Sigmoid colon (tissue), 7 donors: ENCODE measurements around the gene EIPR1. TPM values are rescaled to one million over a fixed set of nuclear protein-coding genes. Genes with fewer than 3 reads are reported as not detected.

Source experiments
- DNase-seq: peaks from one replicate; pipeline ENCODE4 v3.0.0-alpha.2; 2019
- H3K27ac ChIP-seq, 4 donors: fragments of 200-600 bp; sonication (generic); one replicate each; pipeline ENCODE4 v1.5.1; 2016 to 2019; ENCODE audit warnings: mild to moderate bottlenecking in 1 of 4
- H3K27me3 ChIP-seq, 3 donors: fragments of 200-600 bp; sonication (generic); one replicate each; pipeline ENCODE4 v1.5.1; 2019; ENCODE audit warnings: mild to moderate bottlenecking in 1 of 3
- H3K36me3 ChIP-seq, 4 donors: fragments of 200-600 bp; sonication (generic); one replicate each; pipeline ENCODE4 v1.5.1; 2016 to 2019
- H3K4me1 ChIP-seq, 4 donors: fragments of 200-600 bp; sonication (generic); one replicate each; pipeline ENCODE4 v1.5.1; 2017 to 2019
- H3K4me3 ChIP-seq, 4 donors: fragments of 200-600 bp; sonication (generic); one replicate each; pipeline ENCODE4 v1.5.1; 2017 to 2019; ENCODE audit warnings: mild to moderate bottlenecking in 2 of 4, moderate library complexity in 1 of 4
- H3K9me3 ChIP-seq, 4 donors: fragments of 200-600 bp in 3 of 4; sonication (generic) in 3 of 4; one replicate each; pipeline versions ENCODE4 v1.5.1 to v1.6.1; 2013 to 2019
- CTCF ChIP-seq, 4 experiments: fragments of 450-650 bp in 3 of 4; fragments of 200-600 bp in 1 of 4; IDR thresholded peaks; one replicate each; pipeline ENCODE4 v1.5.1; 2016 to 2019; ENCODE audit warnings: antibody characterized with exemption in 4 of 4, mild to moderate bottlenecking in 3 of 4, moderate library complexity in 2 of 4
- EP300 ChIP-seq, 4 donors: sonication (generic); formaldehyde crosslinking; IDR thresholded peaks; one replicate each; pipeline ENCODE4 v1.6.1; 2017; ENCODE audit warnings: antibody characterized with exemption in 4 of 4
- POLR2A ChIP-seq, 2 donors: fragments of 450-650 bp; IDR thresholded peaks; one replicate each; pipeline ENCODE4 v1.6.1; 2016; ENCODE audit warnings: antibody characterized with exemption in 2 of 2, mild to moderate bottlenecking in 2 of 2, moderate library complexity in 2 of 2
- POLR2AphosphoS5 ChIP-seq, 4 donors: sonication (generic); formaldehyde crosslinking; IDR thresholded peaks; one replicate each; pipeline ENCODE4 v1.6.1; 2017; ENCODE audit warnings: antibody characterized with exemption in 4 of 4
- WGBS, 2 donors: extraction: QIAGEN DNeasy Blood & Tissue Kit; methylation state at CpG; one replicate each; pipeline ENCODE4 v1.1.7; 2013; 5-methylcytosine and 5-hydroxymethylcytosine counted together
- intact Hi-C: fragments of 100-400 bp; cut with DNase I; formaldehyde crosslinking; loops from one replicate; pipeline ENCODE4 v1.15.1; 2023
- polyA plus RNA-seq, 3 donors: library from polyadenylated mRNA; stranded (reverse); fragments of 200-250 nt; gene quantifications; one replicate each; pipeline ENCODE4 v1.2.3, GENCODE V29; 2013
- total RNA-seq, 4 donors: library from RNA; depleted of rRNA; stranded (reverse); fragments of >200 nt; gene quantifications; one replicate each; pipeline ENCODE4 v1.1.0, GENCODE V29; 2016
- donor health status: healthy with polysubstance abuse.
- donor health status: Bipolar disorder and iron deficiency.
- donor health status: healthy.

Gene EIPR1
- total and polyA plus RNA-seq, 7 donors, result 12.2 to 27.0 (median 20.0) TPM

GRCh38 chr2:3336844-3337243, 40.8 kb downstream of the EIPR1 start:
- Histone ChIP-seq H3K36me3 (no peaks in the 10 kb centered on the region), H3K9me3 (no peaks in the 10 kb centered on the region), H3K27ac (no peak overlapping the region), H3K4me3 (no peak overlapping the region), H3K4me1 (peaks cover 0 to 5% (median 0%) of the 10 kb centered on the region in 4 donors), H3K27me3 (no peaks in the 10 kb centered on the region)
- intact Hi-C loops, result no loop called here
- TF ChIP-seq CTCF (IDR thresholded peaks at IDR 0.05) (no peak), POLR2A (IDR thresholded peaks at IDR 0.05) (no peak), EP300 (IDR thresholded peaks at IDR 0.05) (no peak), POLR2AphosphoS5 (IDR thresholded peaks at IDR 0.05) (no peak)
- 97% methylated on average over 2 of the region's 2 CpGs for WGBS, 2 donors
- no peak for DNase-seq

- H3K4me1 ChIP-seq, result peaks cover 0 to 5% (median 0%) of the 10 kb centered on the region in 4 donors
- H3K27ac ChIP-seq, result peak overlapping the region in 1 of 4 donors; percentile 14
- peaks cover 0 to 6% (median 2%) of the 10 kb centered on the region in 4 donors for H3K36me3 ChIP-seq
- H3K4me3 ChIP-seq, result no peak overlapping the region
- no peak for DNase-seq
- TF ChIP-seq CTCF (IDR thresholded peaks at IDR 0.05) (no peak), EP300 (IDR thresholded peaks at IDR 0.05) (no peak), POLR2AphosphoS5 (IDR thresholded peaks at IDR 0.05) (no peak), POLR2A (IDR thresholded peaks at IDR 0.05) (no peak)
- no peaks in the 10 kb centered on the region for H3K9me3 ChIP-seq
- 87% methylated on average over 24 of the region's 24 CpGs for WGBS, 2 donors
- H3K27me3 ChIP-seq, result no peaks in the 10 kb centered on the region
- intact Hi-C loops, result no loop called here
Measured at GRCh38 chr2:3334392-3335345, 42.9 kb downstream of the EIPR1 start.

- no peaks in the 10 kb centered on the region for H3K27me3 ChIP-seq
- peaks cover 0 to 5% (median 0%) of the 10 kb centered on the region in 4 donors for H3K4me1 ChIP-seq
- H3K27ac ChIP-seq, result no peak overlapping the region
- H3K4me3 ChIP-seq, result no peak overlapping the region
- peaks cover 0 to 6% (median 2%) of the 10 kb centered on the region in 4 donors for H3K36me3 ChIP-seq
- 95 to 96% methylated on average over 8 of the region's 8 CpGs for WGBS, 2 donors
- no peaks in the 10 kb centered on the region for H3K9me3 ChIP-seq
- no peak for TF ChIP-seq POLR2AphosphoS5 (IDR thresholded peaks at IDR 0.05)
- TF ChIP-seq CTCF (IDR thresholded peaks at IDR 0.05), result no peak
- TF ChIP-seq EP300 (IDR thresholded peaks at IDR 0.05), result no peak
- no peak for TF ChIP-seq POLR2A (IDR thresholded peaks at IDR 0.05)
- DNase-seq, result no peak
- intact Hi-C loops, result no loop called here
Measured at GRCh38 chr2:3332133-3332532, 45.5 kb downstream of the EIPR1 start.

- H3K36me3 ChIP-seq, result peaks cover 0 to 6% (median 2%) of the 10 kb centered on the region in 4 donors
- no peak overlapping the region for H3K27ac ChIP-seq
- DNase-seq, result no peak
- TF ChIP-seq POLR2A (IDR thresholded peaks at IDR 0.05), result no peak
- no peak for TF ChIP-seq CTCF (IDR thresholded peaks at IDR 0.05)
- no peak for TF ChIP-seq POLR2AphosphoS5 (IDR thresholded peaks at IDR 0.05)
- TF ChIP-seq EP300 (IDR thresholded peaks at IDR 0.05), result no peak
- H3K4me3 ChIP-seq, result no peak overlapping the region
- no peaks in the 10 kb centered on the region for H3K9me3 ChIP-seq
- intact Hi-C loops, result no loop called here
- H3K27me3 ChIP-seq, result no peaks in the 10 kb centered on the region
- H3K4me1 ChIP-seq, result no peaks in the 10 kb centered on the region
- WGBS, 2 donors, result 86 to 95% methylated on average over 5 of the region's 5 CpGs
Measured at GRCh38 chr2:3329491-3329890, 48.1 kb downstream of the EIPR1 start.
